Liver (tissue), 9 donors: ENCODE data around the gene TRPT1. TPM values are rescaled to one million over a fixed set of nuclear protein-coding genes. Genes with fewer than 3 reads are reported as not detected.

Source experiments
- DNase-seq: peaks from one replicate; pipeline ENCODE4 v3.0.0-alpha.2; 2017; ENCODE audit warnings: low spot score
- H3K27ac ChIP-seq, 2 donors: one replicate each; pipeline ENCODE4 v1.7.0; 2013; ENCODE audit warnings: inconsistent platforms in 2 of 2, low read length in 2 of 2, control low read depth in 1 of 2, low read depth in 1 of 2, mild to moderate bottlenecking in 1 of 2
- H3K27me3 ChIP-seq, 4 donors: one replicate each; pipeline versions ENCODE4 v1.6.1 to v1.7.0; 2013; ENCODE audit warnings: low read length in 3 of 4, inconsistent platforms in 1 of 4, mild to moderate bottlenecking in 1 of 4, moderate library complexity in 1 of 4; ENCODE audit not compliant: control insufficient read depth in 4 of 4, insufficient read depth in 4 of 4
- H3K36me3 ChIP-seq, 4 donors: one replicate each; pipeline versions ENCODE4 v1.6.1 to v1.7.0; 2013; ENCODE audit warnings: low read length in 3 of 4, mild to moderate bottlenecking in 3 of 4, low read depth in 1 of 4, moderate library complexity in 1 of 4; ENCODE audit not compliant: control insufficient read depth in 4 of 4, insufficient read depth in 3 of 4
- H3K4me1 ChIP-seq, 4 donors: one replicate each; pipeline versions ENCODE4 v1.6.1 to v1.7.0; 2013; ENCODE audit warnings: low read length in 3 of 4, mild to moderate bottlenecking in 3 of 4, moderate library complexity in 1 of 4; ENCODE audit not compliant: control insufficient read depth in 4 of 4, insufficient read depth in 4 of 4
- H3K4me3 ChIP-seq, 3 donors: one replicate each; pipeline versions ENCODE4 v1.6.1 to v1.7.0; 2013; ENCODE audit warnings: low read length in 3 of 3, control low read depth in 1 of 3, low read depth in 1 of 3, mild to moderate bottlenecking in 1 of 3
- H3K9ac ChIP-seq, 2 donors: one replicate each; pipeline ENCODE4 v1.7.0; 2013; ENCODE audit warnings: low read length in 2 of 2, mild to moderate bottlenecking in 2 of 2, moderate library complexity in 2 of 2, control low read depth in 1 of 2, low read depth in 1 of 2
- H3K9me3 ChIP-seq, 4 donors: one replicate each; pipeline versions ENCODE4 v1.6.1 to v1.7.0; 2013; ENCODE audit warnings: low read length in 3 of 4; ENCODE audit not compliant: control insufficient read depth in 4 of 4
- ATF3 ChIP-seq: IDR thresholded peaks from 2 replicates; pipeline ENCODE4 v1.6.1; 2016; ENCODE audit warnings: antibody characterized with exemption
- CTCF ChIP-seq: fragments of 150-350 bp; IDR thresholded peaks from 2 replicates; pipeline ENCODE4 v1.5.1; 2017; ENCODE audit warnings: improper control_type of control experiment, low read depth, low read length; ENCODE audit not compliant: missing input control
- EGR1 ChIP-seq, 2 donors: IDR thresholded peaks; 2 replicates each; pipeline ENCODE4 v1.6.1; 2016 to 2018; ENCODE audit warnings: antibody characterized with exemption in 2 of 2, low read depth in 2 of 2
- FOXA1 ChIP-seq: IDR thresholded peaks from 2 replicates; pipeline ENCODE4 v1.6.1; 2016; ENCODE audit warnings: antibody characterized with exemption
- GABPA ChIP-seq, 2 donors: IDR thresholded peaks in 1 of 2; conservative IDR thresholded peaks in 1 of 2; 2 replicates each; pipeline ENCODE4 v1.6.1; 2016; ENCODE audit warnings: antibody characterized with exemption in 2 of 2, mild to moderate bottlenecking in 1 of 2, moderate library complexity in 1 of 2
- HNF4A ChIP-seq, 2 donors: conservative IDR thresholded peaks; 2 replicates each; pipeline ENCODE4 v1.6.1; 2016; ENCODE audit warnings: antibody characterized with exemption in 2 of 2, mild to moderate bottlenecking in 2 of 2
- HNF4G ChIP-seq: IDR thresholded peaks from 2 replicates; pipeline ENCODE4 v1.6.1; 2016; ENCODE audit warnings: antibody characterized with exemption
- JUND ChIP-seq, 2 donors: IDR thresholded peaks; 2 replicates each; pipeline ENCODE4 v1.6.1; 2016; ENCODE audit warnings: antibody characterized with exemption in 2 of 2
- MAX ChIP-seq: IDR thresholded peaks from 2 replicates; pipeline ENCODE4 v1.6.1; 2016; ENCODE audit warnings: antibody characterized with exemption
- NR2F2 ChIP-seq: IDR thresholded peaks from 2 replicates; pipeline ENCODE4 v1.6.1; 2016; ENCODE audit warnings: antibody characterized with exemption
- RAD21 ChIP-seq, 2 donors: IDR thresholded peaks; 2 replicates each; pipeline ENCODE4 v1.6.1; 2016; ENCODE audit warnings: antibody characterized with exemption in 2 of 2, mild to moderate bottlenecking in 2 of 2
- REST ChIP-seq: IDR thresholded peaks from 2 replicates; pipeline ENCODE4 v1.6.1; 2016; ENCODE audit warnings: antibody characterized with exemption, mild to moderate bottlenecking
- RXRA ChIP-seq, 2 donors: IDR thresholded peaks; 2 replicates each; pipeline ENCODE4 v1.6.1; 2017 to 2018; ENCODE audit warnings: antibody characterized with exemption in 2 of 2, mild to moderate bottlenecking in 1 of 2
- SP1 ChIP-seq: IDR thresholded peaks from 2 replicates; pipeline ENCODE4 v1.6.1; 2018; ENCODE audit warnings: antibody characterized with exemption, mild to moderate bottlenecking
- TAF1 ChIP-seq: conservative IDR thresholded peaks from 2 replicates; pipeline ENCODE4 v1.6.1; 2016; ENCODE audit warnings: antibody characterized with exemption, mild to moderate bottlenecking
- YY1 ChIP-seq: IDR thresholded peaks from 2 replicates; pipeline ENCODE4 v1.6.1; 2016; ENCODE audit warnings: antibody characterized with exemption, mild to moderate bottlenecking
- ZBTB33 ChIP-seq: IDR thresholded peaks from 2 replicates; pipeline ENCODE4 v1.6.1; 2016; ENCODE audit warnings: antibody characterized with exemption
- WGBS: extraction: QIAGEN DNeasy Blood & Tissue Kit; methylation state at CpG from one replicate; pipeline ENCODE4 v1.1.7; 2013; 5-methylcytosine and 5-hydroxymethylcytosine counted together
- polyA plus RNA-seq, 2 donors: library from polyadenylated mRNA; stranded (reverse) in 1 of 2; unstranded in 1 of 2; fragments of 200-250 nt in 1 of 2; fragments of >200 nt in 1 of 2; fragmentation: Nextera tagmentation in 1 of 2; extraction: Ambion mirVana in 1 of 2; gene quantifications; one replicate each; pipeline versions ENCODE4 v1.2.1 to v1.2.3, GENCODE V29; 2013 to 2015
- total RNA-seq, 2 donors: library from RNA; depleted of rRNA; stranded (reverse); fragments of >200 nt; gene quantifications; one replicate each; pipeline ENCODE4 v1.2.3, GENCODE V29; 2014
- donor health status: healthy.
- donor health status: healthy.
- donor health status: healthy.
- donor health status: healthy.
- donor health status: healthy.

Gene TRPT1
- total and polyA plus RNA-seq, 4 donors: 14.0 to 37.8 (median 20.8) TPM

- no peaks in the 10 kb centered on the region for H3K9me3 ChIP-seq
- H3K27ac ChIP-seq: peak overlapping the region; percentile 88 to 92
- no peaks in the 10 kb centered on the region for H3K27me3 ChIP-seq
- peak overlapping the region; percentile 67 to 79 (median 79) for H3K4me3 ChIP-seq
- peaks cover 17 to 53% (median 33%) of the 10 kb centered on the region in 4 donors for H3K4me1 ChIP-seq
- H3K9ac ChIP-seq: peak overlapping the region; percentile 27 to 80
- WGBS: 48% methylated on average over 13 of the region's 13 CpGs
- no peak for TF ChIP-seq RXRA (IDR thresholded peaks at IDR 0.05)
- TF ChIP-seq FOXA1: no peak
- no peak for TF ChIP-seq MAX
- no peak for TF ChIP-seq CTCF
- TF ChIP-seq YY1: no peak
- TF ChIP-seq SP1: no peak
- TF ChIP-seq HNF4A (conservative IDR thresholded peaks at IDR 0.05): no peak
- no peak for TF ChIP-seq HNF4G
- no peak for TF ChIP-seq JUND (IDR thresholded peaks at IDR 0.05)
- no peak for TF ChIP-seq EGR1 (IDR thresholded peaks at IDR 0.05; ENCODE audit: low read depth in 2 of 2)
- TF ChIP-seq NR2F2: no peak
- no peak for TF ChIP-seq TAF1
- no peak for TF ChIP-seq GABPA (IDR thresholded peaks at IDR 0.05 in 1 of 2, conservative IDR thresholded peaks at IDR 0.05 in 1 of 2)
- no peak for TF ChIP-seq ZBTB33
- no peak for TF ChIP-seq RAD21 (IDR thresholded peaks at IDR 0.05)
- no peak for TF ChIP-seq ATF3
- TF ChIP-seq REST: no peak
- no peaks in the 10 kb centered on the region for H3K36me3 ChIP-seq
- no peak for DNase-seq
Measured at GRCh38 chr11:64229744-64230170, 3.8 kb upstream of the TRPT1 start.
